Right lung (tissue), 5 donors: ENCODE results near the gene TBC1D9B. TPM values are rescaled to one million over a fixed set of nuclear protein-coding genes. Genes with fewer than 3 reads are reported as not detected.

ENCODE experiments used
- DNase-seq, 2 donors: peaks; one replicate each; pipeline ENCODE4 v3.0.0-alpha.2; 2013
- polyA plus RNA-seq, 5 donors: library from polyadenylated mRNA; unstranded; fragments of 120-200 nt; gene quantifications; one replicate each; pipeline versions ENCODE4 v1.2.1 to v1.2.3, GENCODE V29; 2013; ENCODE audit warnings: inconsistent platforms in 1 of 5, low replicate concordance in 1 of 5; ENCODE audit not compliant: insufficient read length in 5 of 5, insufficient read depth in 1 of 5

TBC1D9B gene
- polyA plus RNA-seq, 5 donors = 76.3 to 100 (median 89.1) TPM

DNA sequence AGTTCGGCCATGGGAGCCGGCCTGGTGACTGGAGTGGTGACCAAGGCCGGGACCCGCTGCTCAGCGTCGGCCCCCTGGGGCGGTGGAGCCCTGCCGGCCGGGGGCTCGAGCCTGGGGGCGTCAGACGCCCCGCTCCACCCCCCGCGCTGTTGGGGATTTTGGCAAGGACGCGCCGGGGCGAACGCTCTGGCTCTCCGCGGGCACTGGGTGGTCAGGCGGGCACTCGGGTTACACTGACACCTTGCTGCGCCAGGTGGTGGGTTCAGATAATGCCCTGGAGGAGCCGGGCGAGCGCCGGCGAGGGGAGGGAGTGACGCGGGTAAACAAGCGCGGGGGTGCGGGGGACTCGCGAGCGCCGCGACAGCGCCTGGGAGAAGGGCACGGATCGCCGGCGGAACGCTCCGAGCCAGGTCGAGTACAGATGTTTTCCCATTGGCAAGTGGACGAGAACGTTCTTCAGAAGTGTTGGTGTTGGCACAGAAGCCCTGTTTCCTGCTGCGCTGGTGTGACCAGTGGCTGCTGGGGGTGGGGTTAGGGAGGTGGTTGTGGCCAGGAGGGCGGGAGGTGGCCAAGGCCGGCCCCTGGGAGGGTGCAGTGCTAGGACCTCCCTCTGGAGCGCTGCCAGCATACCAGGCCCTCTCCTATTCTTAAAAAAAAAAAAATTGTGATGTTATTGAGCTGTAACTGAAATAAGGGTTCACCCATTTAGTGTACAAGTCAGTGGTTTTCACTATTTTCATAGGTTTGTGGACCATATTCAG lies 86.2 kb downstream of the TBC1D9B start:
- DNase-seq = peak; percentile 91 to 92

DNA sequence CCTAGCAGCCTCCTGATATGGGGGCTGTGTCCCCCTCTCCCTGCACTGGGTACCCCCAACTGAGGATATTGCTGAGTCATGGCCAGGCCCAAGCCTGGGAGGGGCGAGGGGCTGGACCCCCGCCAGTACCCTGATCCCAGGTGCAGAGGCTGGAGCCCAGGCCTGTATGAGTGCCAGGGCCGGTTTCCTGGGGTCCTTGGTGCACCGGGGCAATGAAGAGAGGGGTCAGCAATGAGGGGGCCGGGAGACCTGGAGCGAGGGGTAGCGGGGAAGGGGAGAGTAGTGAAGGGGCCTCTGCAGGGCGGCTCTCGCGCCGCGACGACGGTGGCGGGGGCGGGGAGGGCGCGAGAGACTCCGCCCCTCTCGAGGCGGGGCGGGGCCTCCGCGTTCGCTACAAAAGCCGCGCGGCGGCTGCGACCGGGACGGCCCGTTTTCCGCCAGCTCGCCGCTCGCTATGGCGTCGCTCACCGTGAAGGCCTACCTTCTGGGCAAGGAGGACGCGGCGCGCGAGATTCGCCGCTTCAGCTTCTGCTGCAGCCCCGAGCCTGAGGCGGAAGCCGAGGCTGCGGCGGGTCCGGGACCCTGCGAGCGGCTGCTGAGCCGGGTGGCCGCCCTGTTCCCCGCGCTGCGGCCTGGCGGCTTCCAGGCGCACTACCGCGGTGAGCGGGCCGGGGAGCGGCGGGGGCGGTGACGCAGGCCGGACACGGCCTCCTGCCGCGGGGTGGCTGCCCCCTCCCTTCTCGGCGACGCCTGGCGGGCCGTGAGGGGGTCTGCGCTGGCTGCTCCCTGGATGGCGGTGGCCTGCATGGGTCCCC lies 87.0 kb downstream of the TBC1D9B start, which contains the start of gene SQSTM1:
TSS of gene SQSTM1 (plus strand) at position 423 of the 815 bp plus-strand sequence. CDS start at position 455, 32 bp downstream.
- DNase-seq = peak; percentile 87 to 92

GRCh38 chr5:179820127-179820482 lies 87.6 kb downstream of the TBC1D9B start:
- no peak for DNase-seq

GRCh38 chr5:179819296-179820126 lies 88.2 kb downstream of the TBC1D9B start:
- no peak for DNase-seq

GRCh38 chr5:179818746-179819295 lies 88.9 kb downstream of the TBC1D9B start:
- DNase-seq = peak; percentile 88 to 89

DNA sequence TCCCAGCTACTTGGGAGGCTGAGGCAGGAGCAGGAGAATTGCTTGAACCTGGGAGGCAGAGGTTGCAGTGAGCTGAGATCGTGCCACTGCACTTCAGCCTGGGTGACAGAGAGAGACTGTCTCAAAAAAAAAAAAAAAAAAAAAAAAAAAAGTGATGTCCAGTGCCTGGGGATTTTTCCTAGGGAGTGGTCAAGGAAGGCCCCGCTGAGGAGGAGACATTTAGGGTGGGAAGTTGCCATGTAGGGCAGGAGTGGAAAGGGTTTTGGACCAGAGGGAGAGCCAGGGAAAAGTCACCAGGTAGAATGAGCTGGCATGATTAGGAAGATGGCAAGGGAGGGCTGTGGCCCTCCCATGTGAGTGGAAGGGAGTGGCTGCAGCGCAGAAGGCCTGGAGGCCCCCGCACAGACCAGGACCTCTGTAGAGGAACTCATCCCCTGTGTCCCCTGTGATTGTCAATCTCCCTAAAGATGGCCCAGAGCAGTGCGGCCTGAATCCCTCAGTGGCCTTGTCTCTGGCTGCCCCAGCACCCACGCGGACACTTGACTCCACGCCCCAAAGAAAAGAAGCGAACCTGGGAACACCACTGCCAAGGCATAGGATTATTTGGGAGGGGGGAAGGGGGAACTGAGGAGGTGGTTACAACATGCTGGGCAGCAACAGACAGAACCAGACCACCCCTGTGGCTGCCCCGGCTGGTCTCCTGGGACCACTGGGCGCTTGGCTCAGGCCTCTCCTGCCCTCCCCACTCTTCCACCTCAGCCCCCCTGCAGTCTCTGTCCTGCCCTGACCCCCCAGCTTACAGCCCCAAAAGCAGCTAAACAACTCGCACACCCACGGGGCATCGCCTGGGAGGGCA lies 89.6 kb downstream of the TBC1D9B start:
- DNase-seq = no peak

DNA sequence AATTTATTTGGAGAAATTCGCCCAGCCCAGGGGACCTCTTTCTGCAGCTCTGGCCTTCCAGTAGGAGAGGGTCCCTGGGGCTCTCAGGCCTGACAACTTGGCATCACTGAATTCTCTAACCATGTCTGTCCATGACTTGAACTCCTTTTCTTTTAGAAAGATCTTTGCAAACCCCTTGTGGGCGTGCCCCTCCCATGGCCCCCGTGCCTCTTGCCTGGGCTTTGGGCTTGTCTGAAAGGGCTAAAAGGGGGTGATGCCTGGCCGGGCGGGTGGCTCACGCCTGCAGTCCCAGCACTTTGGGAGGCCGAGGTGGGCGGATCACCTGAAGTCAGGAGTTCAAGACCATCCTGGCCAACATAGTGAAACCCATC lies 90.2 kb downstream of the TBC1D9B start:
- DNase-seq = no peak

DNA sequence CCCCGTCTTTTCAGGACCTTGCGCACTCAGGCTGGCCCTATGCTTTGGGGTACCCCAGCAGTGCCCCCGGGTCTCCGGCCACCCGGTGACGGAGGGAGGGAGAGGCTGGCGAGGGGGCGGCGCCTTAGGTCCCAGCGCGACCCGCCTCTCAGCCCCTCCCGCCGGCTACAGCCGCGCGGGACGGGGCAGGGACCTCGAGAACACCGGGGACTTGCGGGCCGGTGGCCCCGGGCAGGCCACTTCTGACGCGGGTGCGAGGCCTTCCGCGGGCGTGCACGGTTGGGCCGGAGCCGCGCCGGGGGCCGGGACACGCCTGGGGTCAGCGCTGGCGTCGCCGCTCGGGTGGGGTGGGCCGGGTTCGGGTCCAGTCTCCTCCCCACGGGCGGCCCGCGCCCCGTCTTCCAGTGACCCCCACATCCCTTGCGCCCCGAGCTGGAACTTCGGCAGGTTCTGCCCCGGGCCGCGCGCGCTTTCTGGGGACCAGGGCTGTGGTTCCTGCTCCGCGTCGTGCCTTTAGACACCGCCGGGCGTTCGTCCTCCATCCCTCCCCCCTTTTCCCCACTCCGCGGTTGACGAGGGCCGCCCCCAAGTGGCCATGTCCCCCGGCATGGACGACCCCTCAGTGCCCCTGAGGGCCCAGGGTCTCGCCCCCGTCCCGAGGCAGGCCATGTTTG lies 90.8 kb downstream of the TBC1D9B start:
- DNase-seq = no peak

- DNase-seq = no peak
Measured at GRCh38 chr5:179816401-179816795, 91.3 kb downstream of the TBC1D9B start.

DNA sequence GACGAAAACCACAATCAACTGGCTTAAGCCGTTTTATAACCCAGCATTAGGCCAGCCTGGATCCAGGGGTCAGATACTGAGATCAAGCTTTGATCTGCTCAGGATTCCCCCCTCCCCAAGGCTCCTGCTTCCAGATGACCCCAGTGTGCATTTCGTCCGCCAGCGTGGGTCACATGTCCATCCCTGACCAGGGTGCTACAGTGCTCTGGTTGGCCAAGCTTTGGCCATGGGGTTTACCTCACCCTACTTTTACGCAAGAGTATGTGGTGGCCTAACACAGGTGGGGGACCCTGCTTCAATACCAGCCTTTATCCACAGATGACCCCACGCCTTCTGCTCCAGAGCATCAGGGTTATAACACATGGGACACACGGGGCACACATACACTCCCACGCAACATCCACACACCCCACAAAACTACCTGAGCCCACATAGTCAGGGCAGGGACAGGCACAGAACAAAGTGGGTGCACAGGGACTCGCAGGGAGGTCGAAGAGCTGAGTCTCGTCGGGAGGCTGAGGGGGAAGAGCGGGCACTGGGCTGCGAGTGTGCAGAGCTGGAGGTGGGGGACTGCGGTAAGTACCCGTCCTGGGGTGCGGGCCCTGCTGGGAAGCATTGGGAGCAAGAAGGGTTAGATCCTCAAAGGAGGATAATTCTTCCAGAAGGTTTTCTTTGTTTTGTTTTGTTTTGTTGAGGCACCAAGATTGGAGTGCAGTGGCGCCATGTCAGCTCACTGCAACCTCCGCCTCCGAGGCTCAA lies 92.0 kb downstream of the TBC1D9B start:
- DNase-seq = no peak

DNA sequence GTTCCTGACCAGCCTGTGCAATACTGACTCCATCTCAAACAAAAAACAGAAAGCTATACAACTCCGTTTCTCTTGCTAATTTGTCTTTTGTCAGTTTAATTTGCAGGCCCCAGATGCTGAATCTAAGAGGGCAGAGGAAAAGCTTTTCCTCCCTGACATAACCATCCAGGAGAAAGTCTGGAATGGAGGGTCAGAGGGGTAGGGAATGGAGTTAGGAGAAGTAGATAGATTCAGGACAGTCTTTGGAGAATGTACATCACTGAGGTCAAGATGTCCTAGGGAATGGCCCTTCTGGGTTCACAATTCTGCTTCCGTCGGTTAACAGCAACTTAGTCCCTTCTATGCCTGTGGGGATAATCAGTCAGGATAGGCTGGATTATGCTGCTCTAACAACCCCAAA lies 93.6 kb downstream of the TBC1D9B start:
- DNase-seq = no peak

GRCh38 chr5:179812997-179813607 lies 94.6 kb downstream of the TBC1D9B start:
- DNase-seq = no peak

- no peak for DNase-seq
Measured at GRCh38 chr5:179812135-179812825, 95.4 kb downstream of the TBC1D9B start.

Other genes with a start within 250 kb of the TBC1D9B start
- 1 to 10 TPM in 1 of 5 donors, under 1 TPM in 4; 0.28 to 1.1 (median 0.77) TPM for gene CBY3, start 226.9 kb downstream of the TBC1D9B start, polyA plus RNA-seq
- 100 to 1,000 TPM; 301 to 471 (median 437) TPM for gene CANX, start 208.9 kb downstream of the TBC1D9B start, polyA plus RNA-seq
- gene MAML1, start 175.1 kb downstream of the TBC1D9B start, polyA plus RNA-seq = 10 to 100 TPM; 39.2 to 46.4 (median 43.1) TPM
- gene LTC4S, start 113.9 kb downstream of the TBC1D9B start, polyA plus RNA-seq = 10 to 100 TPM in 1 of 5 donors, 1 to 10 TPM in 4; 3.0 to 10.5 (median 4.4) TPM
- 100 to 1,000 TPM in 2 of 5 donors, 10 to 100 TPM in 3; 84.5 to 115 (median 96.8) TPM for gene MGAT4B, start 101.0 kb downstream of the TBC1D9B start, polyA plus RNA-seq
- 100 to 1,000 TPM in 2 of 5 donors, 10 to 100 TPM in 3; 68.4 to 113 (median 97.1) TPM for gene SQSTM1, start 87.0 kb downstream of the TBC1D9B start, polyA plus RNA-seq
- gene MRNIP, start 49.1 kb downstream of the TBC1D9B start, polyA plus RNA-seq = 10 to 100 TPM; 38.9 to 53.4 (median 43.3) TPM
- 10 to 100 TPM; 67.4 to 75.8 (median 70.3) TPM for gene RNF130, start 163.9 kb upstream of the TBC1D9B start, polyA plus RNA-seq